Nephron (organoid): ENCODE measurements around the gene SUMF1.

ENCODE experiments used
- H3K27ac Mint-ChIP-seq, 3 experiments: 2 replicates each; pipeline ENCODE4 v1.8.0; 2020; ENCODE audit warnings: mixed read lengths in 3 of 3, mild to moderate bottlenecking in 2 of 3, moderate library complexity in 1 of 3
- H3K27me3 Mint-ChIP-seq: 2 replicates; pipeline ENCODE4 v1.8.0; 2021; ENCODE audit warnings: low read depth, mild to moderate bottlenecking, moderate library complexity, mixed read lengths
- H3K36me3 Mint-ChIP-seq: 2 replicates; pipeline ENCODE4 v1.8.0; 2020; ENCODE audit warnings: low read depth, mixed read lengths
- H3K4me1 Mint-ChIP-seq: 2 replicates; pipeline ENCODE4 v1.8.0; 2020; ENCODE audit warnings: mixed read lengths
- H3K4me3 Mint-ChIP-seq, 3 experiments: 2 replicates each; pipeline ENCODE4 v1.8.0; 2020; ENCODE audit warnings: mild to moderate bottlenecking in 3 of 3, mixed read lengths in 3 of 3, moderate library complexity in 2 of 3
- H3K9me3 Mint-ChIP-seq: 2 replicates; pipeline ENCODE4 v1.8.0; 2020; ENCODE audit warnings: mixed read lengths
- TF ChIP-seq, protein P1 (sequence below), 3 experiments: fragments of 200-600 bp; sonication (generic); IDR thresholded peaks; one replicate each; pipeline ENCODE4 v1.5.0; 2021; ENCODE audit warnings: antibody characterized with exemption in 3 of 3; ENCODE audit not compliant: unreplicated experiment in 3 of 3

The SUMF1 gene

GRCh38 chr3:4511491-4512262 is 44.6 kb upstream of the SUMF1 start:
- H3K36me3 Mint-ChIP-seq = peaks cover 21% of the 10 kb centered on the region
- peak overlapping the region; percentile 91 to 97 (median 93) for H3K27ac Mint-ChIP-seq
- H3K4me3 Mint-ChIP-seq = no peak overlapping the region
- no peaks in the 10 kb centered on the region for H3K27me3 Mint-ChIP-seq
- no peaks in the 10 kb centered on the region for H3K9me3 Mint-ChIP-seq
- peaks cover 90% of the 10 kb centered on the region for H3K4me1 Mint-ChIP-seq
- TF ChIP-seq, protein P1, sequence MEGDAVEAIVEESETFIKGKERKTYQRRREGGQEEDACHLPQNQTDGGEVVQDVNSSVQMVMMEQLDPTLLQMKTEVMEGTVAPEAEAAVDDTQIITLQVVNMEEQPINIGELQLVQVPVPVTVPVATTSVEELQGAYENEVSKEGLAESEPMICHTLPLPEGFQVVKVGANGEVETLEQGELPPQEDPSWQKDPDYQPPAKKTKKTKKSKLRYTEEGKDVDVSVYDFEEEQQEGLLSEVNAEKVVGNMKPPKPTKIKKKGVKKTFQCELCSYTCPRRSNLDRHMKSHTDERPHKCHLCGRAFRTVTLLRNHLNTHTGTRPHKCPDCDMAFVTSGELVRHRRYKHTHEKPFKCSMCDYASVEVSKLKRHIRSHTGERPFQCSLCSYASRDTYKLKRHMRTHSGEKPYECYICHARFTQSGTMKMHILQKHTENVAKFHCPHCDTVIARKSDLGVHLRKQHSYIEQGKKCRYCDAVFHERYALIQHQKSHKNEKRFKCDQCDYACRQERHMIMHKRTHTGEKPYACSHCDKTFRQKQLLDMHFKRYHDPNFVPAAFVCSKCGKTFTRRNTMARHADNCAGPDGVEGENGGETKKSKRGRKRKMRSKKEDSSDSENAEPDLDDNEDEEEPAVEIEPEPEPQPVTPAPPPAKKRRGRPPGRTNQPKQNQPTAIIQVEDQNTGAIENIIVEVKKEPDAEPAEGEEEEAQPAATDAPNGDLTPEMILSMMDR (IDR thresholded peaks at IDR 0.05; ENCODE audit: unreplicated experiment in 3 of 3) = no peak

- TF ChIP-seq, protein P1 (IDR thresholded peaks at IDR 0.05; ENCODE audit: unreplicated experiment in 3 of 3) = no peak
- H3K4me1 Mint-ChIP-seq = peaks cover 89% of the 10 kb centered on the region
- H3K4me3 Mint-ChIP-seq = no peak overlapping the region
- H3K27ac Mint-ChIP-seq = peak overlapping the region; percentile 36 to 91 (median 71)
- no peaks in the 10 kb centered on the region for H3K9me3 Mint-ChIP-seq
- peaks cover 21% of the 10 kb centered on the region for H3K36me3 Mint-ChIP-seq
- no peaks in the 10 kb centered on the region for H3K27me3 Mint-ChIP-seq
These were observed 43.1 kb upstream of the SUMF1 start for GRCh38 chr3:4509983-4510755.

DNA sequence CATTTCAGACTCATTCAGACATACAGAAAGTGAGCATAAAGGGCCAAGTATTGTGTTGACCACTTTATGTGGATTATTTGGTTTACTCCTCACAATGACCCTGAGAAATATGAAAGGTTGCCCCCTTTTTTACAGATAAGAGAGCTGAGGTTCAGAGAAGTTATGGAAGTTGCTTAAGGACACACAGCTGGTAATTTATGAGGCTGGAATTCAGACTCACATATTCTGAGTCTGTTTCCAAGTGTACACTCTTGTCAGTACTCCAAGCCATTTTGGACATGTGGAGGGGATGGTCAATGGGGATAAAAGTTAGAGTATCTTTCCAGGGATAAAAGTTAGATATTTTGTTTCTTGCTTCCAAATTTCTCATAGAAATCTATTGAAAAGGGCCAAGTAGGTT is 42.0 kb upstream of the SUMF1 start:
- Mint-ChIP-seq H3K4me1 (peaks cover 91% of the 10 kb centered on the region), H3K9me3 (no peaks in the 10 kb centered on the region), H3K27ac (peak overlapping the region; percentile 81 to 91 (median 87)), H3K36me3 (peaks cover 21% of the 10 kb centered on the region), H3K27me3 (no peaks in the 10 kb centered on the region), H3K4me3 (no peak overlapping the region)
- TF ChIP-seq, protein P1 (IDR thresholded peaks at IDR 0.05; ENCODE audit: unreplicated experiment in 3 of 3) = no peak

DNA sequence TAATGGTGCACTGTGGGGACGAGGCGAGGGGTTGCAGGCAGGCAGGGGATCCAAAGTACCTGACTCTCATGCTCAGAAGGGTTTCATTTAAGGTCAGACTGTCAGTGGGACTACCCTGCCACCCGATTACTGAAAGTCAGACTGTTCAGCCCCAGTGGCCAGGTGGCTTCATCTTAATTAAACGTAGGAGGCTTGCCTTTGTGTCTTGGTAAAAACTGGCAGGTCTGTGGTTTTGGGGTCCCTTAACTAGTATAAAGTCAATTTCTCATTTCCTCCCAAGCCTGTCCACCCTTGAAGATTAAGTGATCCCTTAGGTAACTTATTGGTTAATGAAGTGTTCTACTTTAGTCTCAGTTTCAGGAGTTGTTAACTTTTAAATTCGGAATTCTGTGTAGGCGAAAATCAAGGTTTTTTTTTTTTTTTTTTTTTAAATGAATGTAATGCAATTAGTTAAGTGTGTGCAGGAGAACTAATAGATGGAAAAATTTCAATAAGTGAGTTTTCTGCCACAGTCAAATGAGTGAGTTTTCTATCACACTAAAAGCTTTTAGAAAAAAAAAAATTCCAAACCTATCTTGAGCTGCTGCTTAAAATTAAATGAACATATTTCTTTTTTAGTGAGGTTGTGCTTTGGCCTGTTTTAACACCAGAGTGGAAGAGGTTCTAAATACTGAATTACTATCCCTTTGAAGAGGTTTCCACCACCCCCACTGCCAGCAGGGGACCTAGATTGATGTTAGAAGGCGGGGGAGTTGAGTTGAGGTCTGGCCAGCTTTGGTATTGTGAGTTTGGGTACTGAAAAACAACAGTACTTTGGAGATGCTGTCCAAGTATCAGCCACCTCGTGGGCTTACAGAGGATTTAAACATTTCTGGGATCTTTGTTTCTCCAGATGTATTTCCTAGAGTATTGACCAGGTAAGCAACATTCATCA is 41.2 kb upstream of the SUMF1 start:
- TF ChIP-seq, protein P1 (IDR thresholded peaks at IDR 0.05; ENCODE audit: unreplicated experiment in 3 of 3) = no peak

DNA sequence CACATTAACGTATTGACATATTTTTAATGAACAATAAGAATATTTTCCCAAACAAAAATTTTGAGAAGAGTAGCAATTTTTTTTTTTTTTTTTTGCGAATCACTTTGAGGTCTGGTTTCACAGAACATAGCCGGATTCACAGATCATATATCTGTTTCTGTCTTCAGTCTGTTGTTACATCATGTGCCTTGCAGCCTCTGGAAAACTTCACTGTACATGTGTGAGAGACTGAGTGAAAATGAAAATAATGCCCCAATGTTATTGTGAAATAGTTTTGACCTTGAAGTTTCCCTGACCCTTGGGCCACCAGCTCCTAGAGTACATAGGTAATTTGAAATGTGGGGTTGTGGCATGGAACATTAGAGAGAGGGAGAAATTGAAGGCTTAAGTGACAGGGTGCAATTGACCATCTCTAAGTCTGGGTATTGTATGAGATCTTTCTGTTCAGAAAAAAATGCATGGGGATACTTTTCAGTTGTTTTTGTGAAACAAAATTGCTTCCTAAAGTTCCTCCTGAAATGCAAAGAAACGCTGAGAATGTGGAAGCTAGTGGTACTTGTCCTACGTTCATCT is 40.0 kb upstream of the SUMF1 start:
- Mint-ChIP-seq H3K27me3 (no peaks in the 10 kb centered on the region), H3K27ac (peak overlapping the region; percentile 69 to 91 (median 81)), H3K36me3 (peaks cover 21% of the 10 kb centered on the region), H3K9me3 (no peaks in the 10 kb centered on the region), H3K4me3 (peak overlapping the region in 2 of 3 experiments; percentile 2 to 31), H3K4me1 (peaks cover 84% of the 10 kb centered on the region)
- TF ChIP-seq, protein P1 (IDR thresholded peaks at IDR 0.05; ENCODE audit: unreplicated experiment in 3 of 3) = no peak

More for the DNA sequence above, 41.2 kb upstream of the SUMF1 start:
- H3K9me3 Mint-ChIP-seq = no peaks in the 10 kb centered on the region
- peak overlapping the region; percentile 2 to 35 (median 22) for H3K4me3 Mint-ChIP-seq
- H3K27ac Mint-ChIP-seq = peak overlapping the region; percentile 81 to 91 (median 87)
- H3K27me3 Mint-ChIP-seq = no peaks in the 10 kb centered on the region
- peaks cover 21% of the 10 kb centered on the region for H3K36me3 Mint-ChIP-seq
- H3K4me1 Mint-ChIP-seq = peaks cover 92% of the 10 kb centered on the region
